GM18867 (cell line): ENCODE results near the gene SREBF1.

Source experiments
- ATAC-seq: cut with Tn5 transposase; IDR thresholded peaks from one replicate; pipeline ENCODE4 v1.9.1; 2021; ENCODE audit warnings: mild to moderate bottlenecking, moderate library complexity; ENCODE audit not compliant: unreplicated experiment

SREBF1 gene

DNA sequence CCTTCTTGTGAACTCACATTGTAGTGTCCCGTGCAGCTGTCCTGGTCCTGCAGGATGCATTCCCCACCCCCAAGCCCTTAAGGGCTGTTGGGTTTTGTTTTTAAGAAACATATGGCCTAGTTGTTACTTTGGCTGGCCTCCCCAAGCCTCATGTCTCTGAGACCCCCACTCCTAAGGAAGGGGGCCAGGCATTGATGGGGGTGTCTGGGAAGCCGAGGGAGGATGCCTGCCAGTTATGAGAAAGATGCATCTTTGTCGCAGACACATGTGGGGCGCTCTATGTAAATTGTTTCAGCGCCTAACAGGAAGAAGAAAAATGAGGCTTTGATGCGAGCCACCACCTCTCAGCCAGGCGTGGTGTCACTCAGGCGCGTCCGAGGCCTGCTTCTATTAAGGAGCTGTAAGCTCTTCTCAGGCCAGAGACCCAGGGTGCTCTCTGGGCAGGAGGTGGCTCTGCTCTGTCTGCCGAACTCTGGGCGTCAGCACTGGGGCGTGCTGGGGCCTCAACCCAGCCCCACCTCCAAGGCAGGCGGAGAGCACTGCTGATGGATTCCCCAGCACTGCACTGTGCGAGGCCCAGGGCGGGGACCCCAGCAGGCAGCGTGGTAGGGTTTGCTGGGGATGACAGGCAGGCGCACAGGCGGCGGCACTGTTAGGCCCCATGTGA is 70.6 kb downstream of the SREBF1 start:
- ATAC-seq = no peak

DNA sequence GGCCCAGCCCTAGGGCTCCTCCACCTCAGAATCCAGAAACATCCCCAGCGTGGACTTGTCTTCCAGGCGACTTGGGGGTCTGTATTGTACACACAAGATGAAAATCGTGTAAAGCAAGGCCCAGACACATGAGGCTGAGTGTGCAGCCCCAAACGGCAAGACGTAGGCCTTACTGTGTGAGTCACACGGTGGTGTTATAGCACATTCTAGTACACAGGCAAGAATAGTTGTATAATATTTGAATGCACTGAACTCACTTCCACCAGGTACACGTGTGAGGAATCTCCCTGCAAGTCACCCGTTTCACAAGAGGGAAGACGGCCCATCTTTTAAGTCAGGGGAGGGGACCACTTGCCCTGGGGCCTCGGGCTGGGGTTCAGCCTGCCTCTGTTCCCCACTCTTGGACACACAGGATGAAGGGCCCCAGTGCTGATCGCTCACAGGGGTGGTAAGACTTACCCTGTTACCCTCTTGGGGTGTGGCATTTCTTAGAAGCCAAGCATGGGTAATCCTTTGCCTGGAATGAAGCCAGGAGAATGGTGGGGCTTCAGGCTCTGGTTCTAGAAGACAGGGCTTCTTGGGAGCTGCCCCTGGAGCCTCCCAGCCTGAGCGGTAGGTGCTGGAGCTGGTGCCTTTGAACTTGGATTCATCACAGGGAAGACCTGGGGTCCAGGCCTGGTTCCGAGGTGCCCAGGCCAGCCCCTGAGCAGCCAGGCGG is 71.3 kb downstream of the SREBF1 start:
- no peak for ATAC-seq

DNA sequence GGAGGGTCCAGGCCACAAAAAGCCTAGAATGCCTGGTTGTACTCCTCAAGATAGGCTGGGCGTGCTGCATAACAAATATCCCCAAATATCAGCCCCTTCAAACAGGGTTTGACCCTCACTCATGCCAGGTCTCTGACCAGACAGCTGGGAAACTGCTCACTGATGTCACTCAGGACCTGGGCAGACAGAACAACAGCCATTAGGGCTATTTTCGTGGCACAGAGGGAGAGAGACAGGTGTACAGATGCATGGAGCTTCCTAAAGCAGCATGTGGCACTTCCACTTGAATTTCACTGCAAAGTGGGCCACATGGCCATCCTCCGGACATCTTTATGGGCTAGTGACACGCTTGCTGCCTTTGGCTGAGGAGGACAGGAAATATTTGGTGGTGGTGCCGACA is 73.1 kb downstream of the SREBF1 start:
- ATAC-seq = no peak

DNA sequence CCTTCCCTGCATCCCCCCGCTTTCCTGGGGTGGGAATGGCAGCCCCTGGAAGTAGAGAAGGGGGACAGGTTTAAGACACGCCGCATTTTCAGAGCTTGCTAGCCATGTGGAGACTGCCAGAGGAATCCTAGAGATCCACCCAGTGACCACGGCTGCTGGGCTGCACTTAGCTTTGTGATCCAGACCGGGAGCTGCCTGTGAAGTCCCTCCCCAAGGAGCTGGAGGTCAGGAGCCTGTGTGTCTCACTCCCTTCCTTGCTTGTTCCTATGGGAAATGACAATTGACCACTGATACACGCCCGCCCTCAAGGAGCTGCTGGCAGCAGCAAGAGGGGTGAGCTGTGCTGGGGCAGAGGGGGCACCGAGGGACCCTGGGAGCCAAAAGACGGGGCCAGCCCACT is 73.7 kb downstream of the SREBF1 start:
- ATAC-seq = no peak

DNA sequence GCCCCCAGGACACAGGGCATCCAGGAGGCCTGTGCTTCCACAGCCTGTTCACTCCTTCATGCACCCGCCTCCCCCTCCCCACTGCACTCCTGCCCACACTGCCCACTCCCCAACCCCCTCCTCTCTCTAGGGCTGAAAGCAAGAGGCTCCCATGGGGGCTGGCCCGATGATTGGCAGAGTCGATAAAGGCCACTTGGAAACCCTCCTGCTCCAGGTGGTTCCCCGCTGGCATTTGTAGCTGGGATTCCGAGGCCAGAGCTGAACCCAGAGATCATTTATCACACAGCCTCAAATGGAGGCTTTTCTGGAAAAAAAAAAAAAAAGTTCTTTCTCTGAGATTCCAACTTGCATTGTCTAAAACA is 74.1 kb downstream of the SREBF1 start:
- ATAC-seq = no peak
